MM.1S (cell line): ENCODE measurements around the gene WDFY4.

Experiments
- EZH2 ChIP-seq: fragments of 300-600 bp; sonication (generic); optimal IDR thresholded peaks from 2 replicates; pipeline ENCODE3; 2017; ENCODE audit warnings: low read depth, mild to moderate bottlenecking, antibody characterized with exemption, low read length, mixed read lengths
- EZH2phosphoT487 ChIP-seq: fragments of 300-600 bp; sonication (generic); IDR thresholded peaks from 2 replicates; pipeline ENCODE4 v1.6.1; 2018; ENCODE audit warnings: antibody characterized with exemption, low read length

DNA sequence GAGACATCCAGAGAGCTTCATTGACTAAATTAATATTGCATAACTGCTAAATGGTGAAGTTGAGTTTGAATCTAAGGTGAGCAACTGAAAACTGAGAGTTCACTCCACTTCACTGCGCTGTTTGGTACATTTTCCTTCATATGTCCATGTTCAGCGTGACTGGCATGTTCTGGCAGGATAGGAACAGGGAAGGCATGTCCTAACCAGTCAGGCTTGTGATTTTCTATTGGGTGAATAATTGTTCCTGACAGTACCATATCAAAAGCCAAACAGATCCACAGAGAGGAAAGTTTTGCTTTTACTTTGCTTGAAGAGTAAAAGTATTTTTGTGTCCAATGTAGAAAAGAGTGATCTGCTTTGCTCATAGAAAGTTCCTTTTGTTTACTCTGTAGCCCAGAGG, 53.2 kb downstream of the WDFY4 start:
- no peak for TF ChIP-seq EZH2phosphoT487
- TF ChIP-seq EZH2 = no peak
